ENCODE measurements around the gene NRXN3.

- no peak for TF ChIP-seq CTCF (IDR thresholded peaks at IDR 0.05; ENCODE audit: poor library complexity)
- no peak for TF ChIP-seq EZH2 (IDR thresholded peaks at IDR 0.05; ENCODE audit: borderline replicate concordance)
Observed at GRCh38 chr14:79370969-79371368, 1200.8 kb downstream of the NRXN3 start.
